K562 (cell line): ENCODE data around the gene NRROS. TPM values are rescaled to one million over a fixed set of nuclear protein-coding genes. Genes with fewer than 3 reads are reported as not detected.

ENCODE experiments used
- ASH1L ChIP-seq: fragments of 450-650 bp; IDR thresholded peaks from 2 replicates; pipeline ENCODE4 v1.6.1; 2018; ENCODE audit warnings: borderline replicate concordance, mild to moderate bottlenecking, low read depth; ENCODE audit not compliant: partially characterized antibody
- CBFA2T3 ChIP-seq: fragments of 450-650 bp; IDR thresholded peaks from 2 replicates; pipeline ENCODE4 v1.6.1; 2017
- CBFB ChIP-seq: sonication (generic); formaldehyde crosslinking; IDR thresholded peaks from 2 replicates; pipeline ENCODE4 v1.4.0; 2020; ENCODE audit warnings: mild to moderate bottlenecking, missing genetic modification reagents
- CBX3 ChIP-seq, 2 experiments: IDR thresholded peaks; 1 replicate in 1 of 2; 2 replicates in 1 of 2; pipeline ENCODE4 v1.6.1; 2012; ENCODE audit warnings: inconsistent platforms in 2 of 2, low read length in 2 of 2, borderline replicate concordance in 1 of 2, control low read depth in 1 of 2
- CCNT2 ChIP-seq: IDR thresholded peaks from 2 replicates; pipeline ENCODE4 v1.6.1; 2011; ENCODE audit warnings: borderline replicate concordance, low read depth, mild to moderate bottlenecking, moderate library complexity, mixed read lengths, low read length; ENCODE audit not compliant: insufficient read length; ENCODE audit errors: extremely low read depth
- CXXC5 ChIP-seq: fragments of 250-450 bp; sonication (Bioruptor Pico); IDR thresholded peaks from 2 replicates; pipeline ENCODE4 v1.8.0; 2022; ENCODE audit warnings: inconsistent platforms, mild to moderate bottlenecking, moderate library complexity
- E2F5 ChIP-seq: sonication (generic); formaldehyde crosslinking; IDR thresholded peaks from 2 replicates; pipeline ENCODE4 v1.8.0; 2022; ENCODE audit warnings: mild to moderate bottlenecking, missing genetic modification reagents
- HDAC6 ChIP-seq: IDR thresholded peaks from 2 replicates; pipeline ENCODE4 v1.6.1; 2012; ENCODE audit warnings: low read depth, mild to moderate bottlenecking, control low read depth, inconsistent platforms, low read length, moderate library complexity
- HMG20A ChIP-seq: fragments of 450-650 bp; formaldehyde crosslinking; conservative IDR thresholded peaks from 2 replicates; pipeline ENCODE4 v1.4.0; 2020; ENCODE audit warnings: mild to moderate bottlenecking, mixed read lengths
- HNRNPLL ChIP-seq: fragments of 200-400 bp; formaldehyde crosslinking; IDR thresholded peaks from 2 replicates; pipeline ENCODE4 v1.6.1; 2017; ENCODE audit warnings: low read length, low read depth, mild to moderate bottlenecking; ENCODE audit not compliant: poor library complexity, severe bottlenecking
- KLF16 ChIP-seq: IDR thresholded peaks from 2 replicates; pipeline ENCODE4 v1.6.1; 2016; ENCODE audit warnings: antibody characterized with exemption
- L3MBTL2 ChIP-seq: fragments of 450-650 bp; IDR thresholded peaks from 2 replicates; pipeline ENCODE4 v1.6.1; 2016; ENCODE audit warnings: mild to moderate bottlenecking, moderate library complexity
- MAFG ChIP-seq: fragments of 450-650 bp; conservative IDR thresholded peaks from 2 replicates; pipeline ENCODE4 v1.6.1; 2016; ENCODE audit warnings: missing genetic modification characterization, missing compliant biosample characterization
- MEIS2 ChIP-seq: fragments of 450-650 bp; IDR thresholded peaks from 2 replicates; pipeline ENCODE4 v1.6.1; 2014; ENCODE audit warnings: mild to moderate bottlenecking; ENCODE audit not compliant: partially characterized antibody
- MNT ChIP-seq, 2 experiments: fragments of 450-650 bp; conservative IDR thresholded peaks; 2 replicates each; pipeline ENCODE4 v1.6.1; 2017; ENCODE audit warnings: mild to moderate bottlenecking in 2 of 2, moderate library complexity in 2 of 2
- NFIC ChIP-seq: fragments of 450-650 bp; IDR thresholded peaks from 2 replicates; pipeline ENCODE4 v1.6.1; 2017; ENCODE audit warnings: mild to moderate bottlenecking, inconsistent platforms
- RAD51 ChIP-seq: fragments of 450-650 bp; IDR thresholded peaks from 2 replicates; pipeline ENCODE4 v1.7.1; 2016; ENCODE audit warnings: low read depth, mild to moderate bottlenecking, borderline replicate concordance
- RBFOX2 ChIP-seq: fragments of 200-400 bp; formaldehyde crosslinking; IDR thresholded peaks from 2 replicates; pipeline ENCODE4 v1.6.1; 2017; ENCODE audit warnings: low read depth, mild to moderate bottlenecking, low read length, moderate library complexity
- SP2 ChIP-seq: IDR thresholded peaks from 2 replicates; pipeline ENCODE4 v1.6.1; 2011; ENCODE audit warnings: mild to moderate bottlenecking, low read depth, low read length, moderate library complexity; ENCODE audit not compliant: poor library complexity, severe bottlenecking; ENCODE audit errors: extremely low read depth
- STAT5A ChIP-seq: IDR thresholded peaks from 2 replicates; pipeline ENCODE4 v1.6.1; 2012; ENCODE audit warnings: low read length, inconsistent platforms, borderline replicate concordance
- UBTF ChIP-seq, 2 experiments: IDR thresholded peaks; 2 replicates each; pipeline ENCODE4 v1.6.1; 2012; ENCODE audit warnings: improper control_type of control experiment in 2 of 2, low read depth in 2 of 2, low read length in 2 of 2, borderline replicate concordance in 1 of 2
- ZEB2 ChIP-seq: fragments of 450-650 bp; IDR thresholded peaks from 2 replicates; pipeline ENCODE4 v1.6.1; 2016
- ZNF23 ChIP-seq: fragments of 250-450 bp; sonication (Bioruptor Pico); IDR thresholded peaks from 2 replicates; pipeline ENCODE4 v1.4.0; 2020; ENCODE audit warnings: mild to moderate bottlenecking
- ZNF316 ChIP-seq: fragments of 450-650 bp; IDR thresholded peaks from 2 replicates; pipeline ENCODE4 v1.6.1; 2016
- ZNF766 ChIP-seq: fragments of 200-800 bp; sonication (Bioruptor generic); conservative IDR thresholded peaks from 2 replicates; pipeline ENCODE4 v1.6.1; 2016; ENCODE audit warnings: missing genetic modification characterization, missing compliant biosample characterization
- polyA plus RNA-seq, 8 experiments: library from polyadenylated mRNA; depleted of rRNA in 4 of 8; stranded (reverse) in 5 of 8; unstranded in 3 of 8; fragments of >200 nt; fragmentation: Nextera tagmentation in 2 of 8; fragmentation: Illumina TruSeq in 1 of 8; extraction: Ambion mirVana in 2 of 8; extraction: Trizol in 1 of 8; gene quantifications; 2 replicates each; pipeline versions ENCODE4 v1.2.1 to v1.2.3, GENCODE V29; 2011 to 2014; ENCODE audit warnings: inconsistent platforms in 1 of 8, missing spikeins in 1 of 8
- total RNA-seq, 7 experiments: library from RNA; depleted of rRNA in 6 of 7; stranded (reverse); fragments of >200 nt in 6 of 7; fragmentation: Illumina TruSeq in 2 of 7; extraction: Trizol in 2 of 7; gene quantifications; 2 replicates each; pipeline versions ENCODE4 v1.2.1 to v1.2.3, GENCODE V29; 2011 to 2021; ENCODE audit warnings: low replicate concordance in 1 of 7

Gene NRROS
- total and polyA plus RNA-seq, 9 of the 15 experiments (the other 6 are each of a cell fraction or from before 2014, with no cell fraction given), result 0.34 to 13.8 (median 3.8) TPM

- TF ChIP-seq RAD51 (no peak), HMG20A (CRISPR knock-in tag) (no peak), ASH1L (no peak), MNT (conservative IDR thresholded peaks at IDR 0.05) (peak; percentile 37 to 44; a peak in 1 of 4 replicates), MAFG (tag) (no peak), SP2 (no peak), CBFA2T3 (0 out of 2 replicates have a peak, but pooled peaks have one; percentile 28), ZNF766 (CRISPR knock-in tag) (no peak), NFIC (peak; percentile 92), HNRNPLL (no peak), STAT5A (peak; percentile 45; the same call in 1 of the 2 replicates), CXXC5 (CRISPR knock-in tag) (no peak), ZNF316 (no peak), CBFB (no peak), CBX3 (IDR thresholded peaks at IDR 0.05; ENCODE audit: borderline replicate concordance in 1 of 2, low read length in 2 of 2) (no peak), CCNT2 (no peak), E2F5 (CRISPR knock-in tag) (no peak), MEIS2 (peak; percentile 73), RBFOX2 (no peak), KLF16 (no peak), L3MBTL2 (peak; percentile 34; the same call in 1 of the 2 replicates), HDAC6 (no peak), UBTF (IDR thresholded peaks at IDR 0.05; ENCODE audit: borderline replicate concordance in 1 of 2, low read depth in 2 of 2, low read length in 2 of 2) (no peak), ZNF23 (no peak), ZEB2 (no peak)
These were observed 35.8 kb upstream of the NRROS start (continued) for GRCh38 chr3:196603683-196604082.
